OCI-M2 (cell line): ENCODE measurements around the gene FBXW2.

ENCODE experiments used
- DNase-seq: peaks from one replicate; lab custom pipeline; 2025; ENCODE audit not compliant: unreplicated experiment; lab: John Stamatoyannopoulos, UW

The FBXW2 gene

GRCh38 chr9:120715389-120715924, 77.8 kb downstream of the FBXW2 start:
- no peak for DNase-seq

- no peak for DNase-seq
Observed at GRCh38 chr9:120714846-120715388, 78.3 kb downstream of the FBXW2 start.

GRCh38 chr9:120714088-120714845, 78.9 kb downstream of the FBXW2 start, which contains the start of gene MEGF9:
TSS of gene MEGF9 (minus strand) at chr9:120714470. CDS start at chr9:120714358, 112 bp downstream.
- DNase-seq = peak; percentile 81

DNA sequence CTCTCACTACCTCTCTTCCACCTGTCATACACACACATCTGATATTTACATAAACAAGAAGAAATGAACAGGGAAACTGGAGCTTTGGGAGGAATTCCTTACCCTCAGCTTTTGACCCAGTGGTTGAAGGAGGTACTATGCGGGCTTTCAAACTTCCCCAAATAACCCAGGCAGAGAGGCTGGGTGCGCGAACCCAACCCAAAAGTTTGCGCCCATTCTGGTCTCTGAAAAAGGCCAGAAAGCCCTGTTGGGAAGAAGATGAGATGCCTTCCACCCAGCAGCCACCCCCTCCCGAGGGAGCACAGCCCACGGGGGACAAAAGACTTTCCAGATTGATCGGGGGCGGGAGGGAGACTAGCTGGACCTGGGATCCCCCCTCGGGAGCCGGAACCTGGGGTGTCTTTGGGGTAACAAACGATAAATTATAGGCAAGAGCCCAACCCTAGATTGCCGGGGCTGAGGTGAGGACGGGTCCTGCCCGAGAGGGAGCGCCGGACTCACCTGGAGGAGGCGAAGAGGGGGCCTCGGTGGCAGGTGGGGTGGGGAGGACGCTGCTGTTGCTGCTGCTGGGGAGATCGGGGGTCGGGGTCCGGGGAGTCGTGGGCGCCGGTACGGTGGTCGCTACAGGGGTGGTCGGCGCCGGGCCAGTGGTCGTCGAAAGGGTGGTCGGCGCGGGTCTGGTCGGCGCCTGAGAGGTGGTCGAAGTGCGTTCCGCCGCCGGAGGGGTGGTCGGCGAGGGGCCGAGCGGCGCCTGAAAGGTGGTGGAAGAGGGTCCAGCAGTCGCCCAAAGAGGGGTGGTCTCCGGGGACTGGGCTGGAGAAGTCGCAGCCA, 79.7 kb downstream of the FBXW2 start:
- DNase-seq = no peak

GRCh38 chr9:120712539-120713031, 80.6 kb downstream of the FBXW2 start:
- no peak for DNase-seq

GRCh38 chr9:120711841-120712538, 81.2 kb downstream of the FBXW2 start:
- no peak for DNase-seq

DNA sequence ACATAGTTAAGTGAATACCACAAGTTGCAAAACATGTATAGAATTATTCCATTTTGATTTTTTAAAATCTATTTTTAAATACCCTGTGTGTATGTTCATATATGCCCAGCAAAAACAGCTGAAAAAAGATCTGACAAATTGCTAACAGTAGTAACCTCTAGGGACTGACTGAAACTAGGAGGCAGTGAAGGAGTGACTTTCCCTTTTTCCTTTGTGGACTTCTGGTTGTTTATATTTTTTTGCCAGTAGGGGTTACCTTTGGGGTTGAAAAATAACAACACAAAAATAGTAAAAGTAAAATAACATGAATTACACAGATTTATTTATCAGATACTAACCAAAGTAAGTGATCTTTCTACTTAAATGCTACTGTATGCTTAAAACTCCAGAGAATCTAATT, 81.9 kb downstream of the FBXW2 start:
- no peak for DNase-seq

- DNase-seq = no peak
Observed at GRCh38 chr9:120710110-120710981, 82.9 kb downstream of the FBXW2 start.

- no peak for DNase-seq
Observed at GRCh38 chr9:120708526-120709224, 84.5 kb downstream of the FBXW2 start.

DNA sequence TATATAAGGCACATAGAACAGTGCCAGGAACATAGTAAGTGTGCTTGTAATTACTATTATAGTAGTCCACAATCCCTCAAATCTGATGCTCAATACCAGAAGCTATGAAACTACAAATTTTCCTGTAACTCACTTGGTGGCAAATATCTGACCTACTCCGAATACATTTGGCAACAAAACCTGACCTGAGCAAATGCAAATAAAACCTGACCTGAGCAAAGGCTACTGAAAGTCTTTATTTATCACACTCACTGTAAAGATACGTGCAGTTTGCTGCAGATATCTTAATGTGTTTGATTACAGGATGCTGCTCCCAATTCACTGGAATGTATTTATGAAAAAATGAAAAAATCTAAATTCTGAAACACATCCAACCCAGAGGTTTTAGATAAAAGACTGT, 86.0 kb downstream of the FBXW2 start:
- no peak for DNase-seq
